Fibroblast of the aortic adventitia (primary cell): ENCODE measurements around the gene MAML1. TPM values are rescaled to one million over a fixed set of nuclear protein-coding genes. Genes with fewer than 3 reads are reported as not detected.

ENCODE experiments used
- DNase-seq: peaks from one replicate; pipeline ENCODE4 v3.0.0-alpha.2; 2010; ENCODE audit warnings: low read depth
- H3K4me3 ChIP-seq: 2 replicates; pipeline ENCODE4 v1.5.1; 2011; ENCODE audit warnings: low read depth, mild to moderate bottlenecking, control low read depth, low read length, moderate library complexity
- total RNA-seq: library from RNA; depleted of rRNA; stranded (reverse); fragments of >200 nt; gene quantifications from 2 replicates; pipeline ENCODE4 v1.2.3, GENCODE V29; 2012; ENCODE audit warnings: low replicate concordance
- TF ChIP-seq, protein P1 (sequence below): IDR thresholded peaks from 2 replicates; pipeline ENCODE4 v1.5.1; 2011; ENCODE audit warnings: mild to moderate bottlenecking, low read length, control low read depth, inconsistent platforms; ENCODE audit not compliant: insufficient read depth

The MAML1 gene
- total RNA-seq, 1 donor: 9.9 TPM

DNA sequence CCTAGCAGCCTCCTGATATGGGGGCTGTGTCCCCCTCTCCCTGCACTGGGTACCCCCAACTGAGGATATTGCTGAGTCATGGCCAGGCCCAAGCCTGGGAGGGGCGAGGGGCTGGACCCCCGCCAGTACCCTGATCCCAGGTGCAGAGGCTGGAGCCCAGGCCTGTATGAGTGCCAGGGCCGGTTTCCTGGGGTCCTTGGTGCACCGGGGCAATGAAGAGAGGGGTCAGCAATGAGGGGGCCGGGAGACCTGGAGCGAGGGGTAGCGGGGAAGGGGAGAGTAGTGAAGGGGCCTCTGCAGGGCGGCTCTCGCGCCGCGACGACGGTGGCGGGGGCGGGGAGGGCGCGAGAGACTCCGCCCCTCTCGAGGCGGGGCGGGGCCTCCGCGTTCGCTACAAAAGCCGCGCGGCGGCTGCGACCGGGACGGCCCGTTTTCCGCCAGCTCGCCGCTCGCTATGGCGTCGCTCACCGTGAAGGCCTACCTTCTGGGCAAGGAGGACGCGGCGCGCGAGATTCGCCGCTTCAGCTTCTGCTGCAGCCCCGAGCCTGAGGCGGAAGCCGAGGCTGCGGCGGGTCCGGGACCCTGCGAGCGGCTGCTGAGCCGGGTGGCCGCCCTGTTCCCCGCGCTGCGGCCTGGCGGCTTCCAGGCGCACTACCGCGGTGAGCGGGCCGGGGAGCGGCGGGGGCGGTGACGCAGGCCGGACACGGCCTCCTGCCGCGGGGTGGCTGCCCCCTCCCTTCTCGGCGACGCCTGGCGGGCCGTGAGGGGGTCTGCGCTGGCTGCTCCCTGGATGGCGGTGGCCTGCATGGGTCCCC is 88.1 kb downstream of the MAML1 start, which contains the start of gene SQSTM1:
TSS of gene SQSTM1 (plus strand) at position 423 of the 815 bp plus-strand sequence. CDS start at position 455, 32 bp downstream.
- TF ChIP-seq, protein P1, sequence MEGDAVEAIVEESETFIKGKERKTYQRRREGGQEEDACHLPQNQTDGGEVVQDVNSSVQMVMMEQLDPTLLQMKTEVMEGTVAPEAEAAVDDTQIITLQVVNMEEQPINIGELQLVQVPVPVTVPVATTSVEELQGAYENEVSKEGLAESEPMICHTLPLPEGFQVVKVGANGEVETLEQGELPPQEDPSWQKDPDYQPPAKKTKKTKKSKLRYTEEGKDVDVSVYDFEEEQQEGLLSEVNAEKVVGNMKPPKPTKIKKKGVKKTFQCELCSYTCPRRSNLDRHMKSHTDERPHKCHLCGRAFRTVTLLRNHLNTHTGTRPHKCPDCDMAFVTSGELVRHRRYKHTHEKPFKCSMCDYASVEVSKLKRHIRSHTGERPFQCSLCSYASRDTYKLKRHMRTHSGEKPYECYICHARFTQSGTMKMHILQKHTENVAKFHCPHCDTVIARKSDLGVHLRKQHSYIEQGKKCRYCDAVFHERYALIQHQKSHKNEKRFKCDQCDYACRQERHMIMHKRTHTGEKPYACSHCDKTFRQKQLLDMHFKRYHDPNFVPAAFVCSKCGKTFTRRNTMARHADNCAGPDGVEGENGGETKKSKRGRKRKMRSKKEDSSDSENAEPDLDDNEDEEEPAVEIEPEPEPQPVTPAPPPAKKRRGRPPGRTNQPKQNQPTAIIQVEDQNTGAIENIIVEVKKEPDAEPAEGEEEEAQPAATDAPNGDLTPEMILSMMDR: no peak
- peak; percentile 84 for DNase-seq
- peak within 1 kb of the TSS; percentile 95 for H3K4me3 ChIP-seq

DNA sequence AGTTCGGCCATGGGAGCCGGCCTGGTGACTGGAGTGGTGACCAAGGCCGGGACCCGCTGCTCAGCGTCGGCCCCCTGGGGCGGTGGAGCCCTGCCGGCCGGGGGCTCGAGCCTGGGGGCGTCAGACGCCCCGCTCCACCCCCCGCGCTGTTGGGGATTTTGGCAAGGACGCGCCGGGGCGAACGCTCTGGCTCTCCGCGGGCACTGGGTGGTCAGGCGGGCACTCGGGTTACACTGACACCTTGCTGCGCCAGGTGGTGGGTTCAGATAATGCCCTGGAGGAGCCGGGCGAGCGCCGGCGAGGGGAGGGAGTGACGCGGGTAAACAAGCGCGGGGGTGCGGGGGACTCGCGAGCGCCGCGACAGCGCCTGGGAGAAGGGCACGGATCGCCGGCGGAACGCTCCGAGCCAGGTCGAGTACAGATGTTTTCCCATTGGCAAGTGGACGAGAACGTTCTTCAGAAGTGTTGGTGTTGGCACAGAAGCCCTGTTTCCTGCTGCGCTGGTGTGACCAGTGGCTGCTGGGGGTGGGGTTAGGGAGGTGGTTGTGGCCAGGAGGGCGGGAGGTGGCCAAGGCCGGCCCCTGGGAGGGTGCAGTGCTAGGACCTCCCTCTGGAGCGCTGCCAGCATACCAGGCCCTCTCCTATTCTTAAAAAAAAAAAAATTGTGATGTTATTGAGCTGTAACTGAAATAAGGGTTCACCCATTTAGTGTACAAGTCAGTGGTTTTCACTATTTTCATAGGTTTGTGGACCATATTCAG is 88.9 kb downstream of the MAML1 start:
- peak; percentile 97 for DNase-seq
- TF ChIP-seq, protein P1: no peak
- peak overlapping the region; percentile 95 for H3K4me3 ChIP-seq

DNA sequence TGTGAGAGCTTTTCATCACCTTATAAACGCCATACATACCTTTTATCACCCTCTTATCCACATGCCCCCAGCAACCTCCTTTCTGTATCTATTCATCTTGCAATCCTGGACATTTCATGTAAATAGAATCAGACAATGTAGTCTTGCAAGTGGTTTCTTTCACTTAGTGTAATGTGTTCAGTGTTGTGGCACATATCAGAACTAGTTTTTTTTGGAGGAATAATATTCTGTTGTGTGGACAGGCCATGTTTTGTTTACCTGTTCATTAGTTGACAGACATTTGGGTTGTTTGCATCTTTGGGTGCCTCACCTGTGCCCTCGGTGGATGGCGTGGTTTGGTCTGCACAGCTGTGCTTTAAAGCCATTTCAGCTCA is 89.4 kb downstream of the MAML1 start:
- H3K4me3 ChIP-seq: peak overlapping the region; percentile 95
- TF ChIP-seq, protein P1: no peak
- no peak for DNase-seq

DNA sequence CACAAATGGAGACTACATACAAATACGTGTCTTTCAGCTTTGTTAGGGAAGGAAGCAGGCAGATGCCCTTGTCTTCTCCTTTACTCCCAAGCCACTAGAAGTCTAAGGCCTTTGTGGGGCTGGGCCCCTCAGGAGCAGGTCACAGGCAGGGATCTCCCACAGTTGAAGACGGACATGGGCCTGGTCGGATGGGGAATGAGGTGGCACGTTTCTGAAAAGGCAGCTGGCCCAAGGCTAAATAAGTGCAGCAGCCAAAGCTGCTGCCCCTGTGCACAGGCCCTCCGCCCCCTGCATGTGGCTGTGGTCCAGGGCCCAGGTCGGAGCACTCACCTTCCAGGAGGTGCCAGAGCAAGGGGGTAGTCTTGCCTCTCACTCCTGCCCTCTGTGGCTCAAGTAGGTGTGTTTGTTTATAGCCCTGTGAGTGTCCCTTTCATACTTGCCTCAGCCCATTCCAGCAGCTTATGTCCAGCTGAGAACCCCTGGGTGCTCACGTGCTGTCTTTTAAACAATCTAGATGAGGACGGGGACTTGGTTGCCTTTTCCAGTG is 89.9 kb downstream of the MAML1 start:
- DNase-seq: no peak
- TF ChIP-seq, protein P1: no peak
- peak overlapping the region; percentile 95 for H3K4me3 ChIP-seq

DNA sequence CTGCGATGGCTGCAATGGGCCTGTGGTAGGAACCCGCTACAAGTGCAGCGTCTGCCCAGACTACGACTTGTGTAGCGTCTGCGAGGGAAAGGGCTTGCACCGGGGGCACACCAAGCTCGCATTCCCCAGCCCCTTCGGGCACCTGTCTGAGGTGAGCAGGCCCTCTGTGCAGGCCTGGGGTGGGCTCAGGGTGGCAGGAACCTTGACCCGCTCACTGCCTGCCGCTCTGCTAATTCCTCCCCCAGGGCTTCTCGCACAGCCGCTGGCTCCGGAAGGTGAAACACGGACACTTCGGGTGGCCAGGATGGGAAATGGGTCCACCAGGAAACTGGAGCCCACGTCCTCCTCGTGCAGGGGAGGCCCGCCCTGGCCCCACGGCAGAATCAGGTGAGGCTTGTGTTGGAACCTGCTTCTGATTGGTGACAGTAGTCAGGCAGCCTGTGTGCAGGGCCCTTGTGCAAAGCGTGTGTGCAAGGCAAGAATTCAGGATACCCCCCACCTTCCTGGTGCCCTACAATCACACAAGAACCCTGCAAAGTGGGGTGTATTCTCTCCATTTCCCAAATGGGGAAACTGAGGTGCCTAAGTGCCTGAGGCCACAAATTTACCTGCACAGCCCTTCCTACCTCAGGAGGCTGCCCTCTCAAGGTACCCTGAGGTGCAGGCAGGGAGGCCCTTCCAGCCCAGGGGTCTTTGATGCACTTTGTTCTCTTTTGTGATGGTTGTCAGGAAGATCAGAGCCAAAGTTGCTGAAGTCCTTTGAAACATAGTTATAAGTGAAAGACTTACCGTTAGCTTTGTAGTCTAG is 91.5 kb downstream of the MAML1 start:
- TF ChIP-seq, protein P1: no peak
- peak; percentile 7 for DNase-seq
- H3K4me3 ChIP-seq: peak overlapping the region; percentile 95

- TF ChIP-seq, protein P1: no peak
- no peak for DNase-seq
- peak overlapping the region; percentile 95 for H3K4me3 ChIP-seq
Measured at GRCh38 chr5:179824745-179825112, 92.1 kb downstream of the MAML1 start.
